GM23338 (cell line): Measurements from ENCODE around the gene TPM3. TPM values are rescaled to one million over a fixed set of nuclear protein-coding genes. Genes with fewer than 3 reads are reported as not detected.

Experiments
- ATAC-seq: fragments of 200-7000 bp; cut with Tn5 transposase; 3 replicates; pipeline ENCODE4 v1.9.1; 2020
- DNase-seq: peaks from one replicate; pipeline ENCODE4 v3.0.0-alpha.2; 2015; ENCODE audit warnings: low spot score
- H2AFZ ChIP-seq: fragments of 200-600 bp; sonication (generic); 2 replicates; pipeline ENCODE4 v1.8.0; 2016; ENCODE audit warnings: antibody characterized with exemption, mild to moderate bottlenecking, moderate library complexity
- H3F3A ChIP-seq: fragments of 200-600 bp; sonication (generic); replicated peaks from 2 replicates; pipeline ENCODE4 v1.8.0; 2017; ENCODE audit warnings: antibody characterized with exemption, mixed run types, low read depth
- H3K27ac ChIP-seq: fragments of 200-600 bp; sonication (generic); 2 replicates; pipeline ENCODE4 v1.6.1; 2016; ENCODE audit warnings: low read depth
- H3K27me3 ChIP-seq: fragments of 200-600 bp; sonication (generic); 2 replicates; pipeline ENCODE4 v1.8.0; 2016; ENCODE audit warnings: mild to moderate bottlenecking, mixed run types, moderate library complexity; ENCODE audit not compliant: insufficient read depth
- H3K36me3 ChIP-seq: fragments of 200-600 bp; sonication (generic); 2 replicates; pipeline ENCODE4 v1.8.0; 2016; ENCODE audit warnings: mild to moderate bottlenecking; ENCODE audit not compliant: insufficient read depth
- H3K4me1 ChIP-seq: fragments of 200-600 bp; sonication (generic); 2 replicates; pipeline ENCODE4 v1.8.0; 2016; ENCODE audit warnings: mild to moderate bottlenecking, moderate library complexity; ENCODE audit not compliant: insufficient read depth
- H3K4me2 ChIP-seq: fragments of 200-600 bp; sonication (generic); 2 replicates; pipeline ENCODE4 v1.7.1; 2017; ENCODE audit warnings: mixed run types
- H3K4me3 ChIP-seq: fragments of 200-600 bp; sonication (generic); 2 replicates; pipeline ENCODE4 v1.6.1; 2016; ENCODE audit warnings: mixed run types
- H3K79me2 ChIP-seq: fragments of 200-600 bp; sonication (generic); replicated peaks from 2 replicates; pipeline ENCODE4 v1.8.0; 2017; ENCODE audit warnings: mild to moderate bottlenecking; ENCODE audit not compliant: insufficient read depth
- H3K9me2 ChIP-seq: fragments of 200-600 bp; sonication (generic); 2 replicates; pipeline ENCODE4 v1.8.0; 2017; ENCODE audit not compliant: insufficient read depth
- H4K20me1 ChIP-seq: fragments of 200-600 bp; sonication (generic); replicated peaks from 2 replicates; pipeline ENCODE4 v1.8.0; 2017; ENCODE audit warnings: mild to moderate bottlenecking; ENCODE audit not compliant: insufficient read depth
- H3K27ac Mint-ChIP-seq: 2 replicates; pipeline ENCODE4 v1.8.0; 2020; ENCODE audit warnings: inconsistent platforms, mild to moderate bottlenecking, moderate library complexity, mixed read lengths
- H3K27me3 Mint-ChIP-seq: 3 replicates; pipeline ENCODE4 v1.8.0; 2022; ENCODE audit warnings: low read depth, mild to moderate bottlenecking, moderate library complexity, mixed read lengths, inconsistent platforms; ENCODE audit not compliant: insufficient read depth, poor library complexity
- H3K36me3 Mint-ChIP-seq: 3 replicates; pipeline ENCODE4 v1.8.0; 2021; ENCODE audit warnings: low read depth, mild to moderate bottlenecking, inconsistent platforms, moderate library complexity, mixed read lengths
- H3K4me1 Mint-ChIP-seq: 3 replicates; pipeline ENCODE4 v1.8.0; 2020; ENCODE audit warnings: mild to moderate bottlenecking, inconsistent platforms, mixed read lengths
- H3K4me3 Mint-ChIP-seq: 3 replicates; pipeline ENCODE4 v1.8.0; 2021; ENCODE audit warnings: moderate library complexity, mild to moderate bottlenecking, inconsistent platforms, mixed read lengths
- H3K9me3 Mint-ChIP-seq: 3 replicates; pipeline ENCODE4 v1.8.0; 2020; ENCODE audit warnings: moderate library complexity, mild to moderate bottlenecking, inconsistent platforms, mixed read lengths
- EZH2 ChIP-seq: fragments of 200-600 bp; sonication (generic); IDR thresholded peaks from one replicate; pipeline ENCODE4 v1.8.0; 2017; ENCODE audit warnings: antibody characterized with exemption, mild to moderate bottlenecking, low read depth; ENCODE audit not compliant: unreplicated experiment
- EZH2phosphoT487 ChIP-seq: fragments of 200-600 bp; sonication (generic); IDR thresholded peaks from one replicate; pipeline ENCODE4 v1.8.1; 2018; ENCODE audit warnings: antibody characterized with exemption; ENCODE audit not compliant: unreplicated experiment
- JUNB ChIP-seq: IDR thresholded peaks from one replicate; pipeline ENCODE4 v1.6.1; 2016; ENCODE audit warnings: antibody characterized with exemption; ENCODE audit not compliant: unreplicated experiment
- NANOG ChIP-seq: IDR thresholded peaks from 2 replicates; pipeline ENCODE4 v1.6.1; 2016; ENCODE audit warnings: antibody characterized with exemption, borderline replicate concordance
- POLR2AphosphoS5 ChIP-seq: IDR thresholded peaks from 2 replicates; pipeline ENCODE4 v1.6.1; 2016; ENCODE audit warnings: antibody characterized with exemption, low read depth
- REST ChIP-seq: IDR thresholded peaks from one replicate; pipeline ENCODE4 v1.6.1; 2018; ENCODE audit warnings: antibody characterized with exemption; ENCODE audit not compliant: unreplicated experiment
- STAT1 ChIP-seq: IDR thresholded peaks from one replicate; pipeline ENCODE4 v1.6.1; 2016; ENCODE audit warnings: antibody characterized with exemption; ENCODE audit not compliant: unreplicated experiment
- polyA plus RNA-seq: library from polyadenylated mRNA; unstranded; fragments of >200 nt; fragmentation: Nextera tagmentation; extraction: Ambion mirVana; gene quantifications from 2 replicates; pipeline ENCODE4 v1.2.1, GENCODE V29; 2016
- total RNA-seq: library from RNA; depleted of rRNA; stranded (reverse); fragments of >200 nt; shearing (Covaris generic); gene quantifications from 2 replicates; pipeline ENCODE4 v1.2.3, GENCODE V29; 2014
- TF ChIP-seq, protein P1 (sequence below): IDR thresholded peaks from 2 replicates; pipeline ENCODE4 v1.6.1; 2016; ENCODE audit warnings: antibody characterized with exemption
- TF ChIP-seq, protein P2 (sequence below), 2 experiments: fragments of 200-600 bp in 1 of 2; sonication (generic) in 1 of 2; conservative IDR thresholded peaks; 2 replicates each; pipeline versions ENCODE4 v1.5.1 to v1.6.1; 2016 to 2017; ENCODE audit warnings: antibody characterized with exemption in 2 of 2, low read depth in 2 of 2, mild to moderate bottlenecking in 2 of 2, moderate library complexity in 1 of 2

Gene TPM3
- total and polyA plus RNA-seq, 2 experiments from 2014 or later = 544 to 747 TPM

DNA sequence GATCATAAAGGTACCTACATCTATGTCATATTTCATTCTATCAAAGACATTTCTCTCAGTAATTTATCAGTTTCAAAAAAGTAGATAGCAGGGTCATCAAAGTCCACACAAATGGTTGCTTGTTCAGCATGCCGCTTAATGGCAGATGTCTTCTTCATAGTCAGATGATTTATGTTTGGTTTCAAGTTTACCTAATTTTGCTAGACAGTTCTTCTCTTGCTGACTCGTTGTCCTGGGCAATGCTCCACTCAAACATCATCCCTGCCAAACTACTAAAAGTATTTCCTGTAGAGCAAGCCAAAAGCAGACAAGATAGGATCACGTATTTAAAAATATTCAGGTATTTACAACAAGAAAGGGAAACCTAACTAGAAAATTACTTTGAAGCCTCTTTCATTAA is 50.7 kb downstream of the TPM3 start (continued):
- TF ChIP-seq, protein P1, sequence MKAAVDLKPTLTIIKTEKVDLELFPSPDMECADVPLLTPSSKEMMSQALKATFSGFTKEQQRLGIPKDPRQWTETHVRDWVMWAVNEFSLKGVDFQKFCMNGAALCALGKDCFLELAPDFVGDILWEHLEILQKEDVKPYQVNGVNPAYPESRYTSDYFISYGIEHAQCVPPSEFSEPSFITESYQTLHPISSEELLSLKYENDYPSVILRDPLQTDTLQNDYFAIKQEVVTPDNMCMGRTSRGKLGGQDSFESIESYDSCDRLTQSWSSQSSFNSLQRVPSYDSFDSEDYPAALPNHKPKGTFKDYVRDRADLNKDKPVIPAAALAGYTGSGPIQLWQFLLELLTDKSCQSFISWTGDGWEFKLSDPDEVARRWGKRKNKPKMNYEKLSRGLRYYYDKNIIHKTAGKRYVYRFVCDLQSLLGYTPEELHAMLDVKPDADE = no peak
- no peak for TF ChIP-seq NANOG
- TF ChIP-seq EZH2phosphoT487 = no peak

- H3K79me2 ChIP-seq = no peaks in the 10 kb centered on the region
- ATAC-seq (no peak), DNase-seq (no peak)
- H3F3A ChIP-seq = no peaks in the 10 kb centered on the region
- no peaks in the 10 kb centered on the region for H3K4me1 ChIP-seq
- no peak overlapping the region for H3K4me3 ChIP-seq
- no peak overlapping the region for H2AFZ ChIP-seq
- H3K4me2 ChIP-seq = no peak overlapping the region
- H3K36me3 ChIP-seq = no peaks in the 10 kb centered on the region
- H4K20me1 ChIP-seq = no peaks in the 10 kb centered on the region
- Mint-ChIP-seq H3K27ac (no peak overlapping the region), H3K4me1 (no peaks in the 10 kb centered on the region), H3K9me3 (no peaks in the 10 kb centered on the region), H3K4me3 (no peak overlapping the region), H3K36me3 (no peaks in the 10 kb centered on the region), H3K27me3 (peaks cover 1% of the 10 kb centered on the region)
- H3K9me2 ChIP-seq = no peaks in the 10 kb centered on the region
- no peak overlapping the region for H3K27ac ChIP-seq
- H3K27me3 ChIP-seq = no peaks in the 10 kb centered on the region
- TF ChIP-seq, protein P2, sequence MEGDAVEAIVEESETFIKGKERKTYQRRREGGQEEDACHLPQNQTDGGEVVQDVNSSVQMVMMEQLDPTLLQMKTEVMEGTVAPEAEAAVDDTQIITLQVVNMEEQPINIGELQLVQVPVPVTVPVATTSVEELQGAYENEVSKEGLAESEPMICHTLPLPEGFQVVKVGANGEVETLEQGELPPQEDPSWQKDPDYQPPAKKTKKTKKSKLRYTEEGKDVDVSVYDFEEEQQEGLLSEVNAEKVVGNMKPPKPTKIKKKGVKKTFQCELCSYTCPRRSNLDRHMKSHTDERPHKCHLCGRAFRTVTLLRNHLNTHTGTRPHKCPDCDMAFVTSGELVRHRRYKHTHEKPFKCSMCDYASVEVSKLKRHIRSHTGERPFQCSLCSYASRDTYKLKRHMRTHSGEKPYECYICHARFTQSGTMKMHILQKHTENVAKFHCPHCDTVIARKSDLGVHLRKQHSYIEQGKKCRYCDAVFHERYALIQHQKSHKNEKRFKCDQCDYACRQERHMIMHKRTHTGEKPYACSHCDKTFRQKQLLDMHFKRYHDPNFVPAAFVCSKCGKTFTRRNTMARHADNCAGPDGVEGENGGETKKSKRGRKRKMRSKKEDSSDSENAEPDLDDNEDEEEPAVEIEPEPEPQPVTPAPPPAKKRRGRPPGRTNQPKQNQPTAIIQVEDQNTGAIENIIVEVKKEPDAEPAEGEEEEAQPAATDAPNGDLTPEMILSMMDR (conservative IDR thresholded peaks at IDR 0.05; ENCODE audit: low read depth in 2 of 2) = no peak
- TF ChIP-seq JUNB (no peak), NANOG (no peak), POLR2AphosphoS5 (no peak), STAT1 (no peak)
Measured at GRCh38 chr1:154137888-154138287, 54.0 kb downstream of the TPM3 start.

GRCh38 chr1:154133256-154133655 is 58.6 kb downstream of the TPM3 start:
- H3K4me3 Mint-ChIP-seq = no peak overlapping the region
- Histone ChIP-seq H4K20me1 (no peaks in the 10 kb centered on the region), H2AFZ (no peak overlapping the region), H3K27ac (no peak overlapping the region), H3K36me3 (no peaks in the 10 kb centered on the region), H3K9me2 (no peaks in the 10 kb centered on the region), H3K79me2 (no peaks in the 10 kb centered on the region), H3K4me2 (no peak overlapping the region), H3K27me3 (no peaks in the 10 kb centered on the region), H3K4me1 (no peaks in the 10 kb centered on the region), H3K4me3 (no peak overlapping the region), H3F3A (no peaks in the 10 kb centered on the region)
- H3K36me3 Mint-ChIP-seq = no peaks in the 10 kb centered on the region
- ATAC-seq = no peak
- H3K27me3 Mint-ChIP-seq = peaks cover 1% of the 10 kb centered on the region
- H3K27ac Mint-ChIP-seq = no peak overlapping the region
- DNase-seq = no peak
- no peaks in the 10 kb centered on the region for H3K4me1 Mint-ChIP-seq
- no peaks in the 10 kb centered on the region for H3K9me3 Mint-ChIP-seq
- no peak for TF ChIP-seq REST
- TF ChIP-seq, protein P1 = no peak
- TF ChIP-seq, protein P2 (conservative IDR thresholded peaks at IDR 0.05; ENCODE audit: low read depth in 2 of 2) = no peak
- no peak for TF ChIP-seq EZH2
- no peak for TF ChIP-seq NANOG
